Stimulated activated CD4-positive, alpha-beta T cell treated with anti-CD3 and anti-CD28 coated beads, Interleukin-2, amount 100 ng/mL, for 48 hours (primary cell): ENCODE measurements around the gene LRRC56.

Experiments used
- DNase-seq, 2 donors: peaks; one replicate each; pipeline ENCODE4 v3.0.0-alpha.2; 2020

Gene LRRC56, protein sequence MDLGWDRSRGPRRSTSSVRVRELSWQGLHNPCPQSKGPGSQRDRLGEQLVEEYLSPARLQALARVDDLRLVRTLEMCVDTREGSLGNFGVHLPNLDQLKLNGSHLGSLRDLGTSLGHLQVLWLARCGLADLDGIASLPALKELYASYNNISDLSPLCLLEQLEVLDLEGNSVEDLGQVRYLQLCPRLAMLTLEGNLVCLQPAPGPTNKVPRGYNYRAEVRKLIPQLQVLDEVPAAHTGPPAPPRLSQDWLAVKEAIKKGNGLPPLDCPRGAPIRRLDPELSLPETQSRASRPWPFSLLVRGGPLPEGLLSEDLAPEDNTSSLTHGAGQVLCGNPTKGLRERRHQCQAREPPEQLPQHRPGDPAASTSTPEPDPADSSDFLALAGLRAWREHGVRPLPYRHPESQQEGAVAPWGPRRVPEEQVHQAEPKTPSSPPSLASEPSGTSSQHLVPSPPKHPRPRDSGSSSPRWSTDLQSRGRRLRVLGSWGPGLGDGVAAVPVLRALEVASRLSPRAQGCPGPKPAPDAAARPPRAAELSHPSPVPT

GRCh38 chr11:536841-537621 lies at the start of gene LRRC56:
LRRC56 (plus strand) TSS chr11:537527; CDS start chr11:540685, 3,158 bp downstream.
- peak; percentile 87 to 89 for DNase-seq

GRCh38 chr11:487571-488021 lies 49.7 kb upstream of the LRRC56 start:
- no peak for DNase-seq

DNA sequence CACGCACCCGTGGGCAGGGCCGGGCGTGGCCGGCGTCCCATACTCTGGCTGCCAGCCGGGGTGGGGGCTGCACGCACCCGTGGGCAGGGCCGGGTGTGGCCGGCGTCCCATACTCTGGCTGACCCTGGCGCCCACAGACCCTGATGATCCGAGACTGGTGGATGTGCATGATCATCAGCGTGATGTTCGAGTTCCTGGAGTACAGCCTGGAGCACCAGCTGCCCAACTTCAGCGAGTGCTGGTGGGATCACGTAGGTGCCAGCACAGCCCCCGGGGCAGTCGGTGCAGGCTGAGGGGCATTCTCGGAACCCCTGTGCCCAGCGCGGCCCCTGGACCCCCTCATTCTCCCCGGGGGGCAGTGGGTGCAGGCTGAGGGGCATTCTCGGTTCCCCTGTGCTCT lies 49.3 kb upstream of the LRRC56 start:
- DNase-seq = no peak

GRCh38 chr11:488579-488978 lies 48.7 kb upstream of the LRRC56 start:
- DNase-seq = no peak

- no peak for DNase-seq
Observed at GRCh38 chr11:488992-489391, 48.3 kb upstream of the LRRC56 start.

GRCh38 chr11:489610-490185 lies 47.6 kb upstream of the LRRC56 start:
- no peak for DNase-seq

- DNase-seq = no peak
Observed at GRCh38 chr11:490186-490929, 47.0 kb upstream of the LRRC56 start.

GRCh38 chr11:490930-491260 lies 46.4 kb upstream of the LRRC56 start:
- no peak for DNase-seq

GRCh38 chr11:491358-491757 lies 46.0 kb upstream of the LRRC56 start:
- no peak for DNase-seq

DNA sequence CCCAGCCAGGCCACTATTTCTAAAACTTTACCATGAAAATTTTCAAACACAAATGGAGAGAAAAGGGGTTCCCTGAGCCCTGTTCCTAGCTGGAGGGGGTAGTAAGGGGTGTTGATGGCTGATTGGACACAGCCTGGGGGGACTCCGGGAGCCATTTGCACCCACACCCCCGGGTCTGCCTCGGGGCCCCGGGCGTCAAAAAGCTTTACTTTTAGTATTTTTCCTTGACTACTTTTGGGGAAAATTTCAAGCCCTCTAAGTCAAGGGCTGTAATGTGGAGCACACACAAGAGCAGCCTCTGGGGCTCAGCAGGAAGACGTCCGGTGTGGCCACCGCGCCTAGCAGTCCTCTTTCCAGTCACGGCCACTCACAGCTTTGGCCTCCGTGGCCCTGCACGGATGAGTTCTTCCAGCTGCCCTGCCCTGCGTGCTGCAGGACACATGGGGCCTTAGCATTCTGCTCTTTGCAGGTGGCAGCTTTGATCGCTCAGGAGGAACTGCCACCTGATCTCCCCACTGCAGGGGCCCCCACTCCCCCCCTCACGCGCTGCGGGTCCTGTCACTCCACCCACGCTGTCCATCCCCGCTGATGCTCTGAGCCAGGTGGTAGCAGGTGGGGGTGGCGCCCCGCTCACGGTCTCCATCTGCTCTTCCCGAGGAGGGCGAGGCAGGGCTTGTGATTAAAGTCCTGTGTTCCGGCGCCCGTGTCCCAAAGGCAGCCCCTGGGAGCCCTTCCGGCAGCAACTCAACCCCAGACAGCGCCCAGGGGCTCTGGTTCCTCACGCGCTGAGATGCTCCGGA lies 44.7 kb upstream of the LRRC56 start:
- no peak for DNase-seq

DNA sequence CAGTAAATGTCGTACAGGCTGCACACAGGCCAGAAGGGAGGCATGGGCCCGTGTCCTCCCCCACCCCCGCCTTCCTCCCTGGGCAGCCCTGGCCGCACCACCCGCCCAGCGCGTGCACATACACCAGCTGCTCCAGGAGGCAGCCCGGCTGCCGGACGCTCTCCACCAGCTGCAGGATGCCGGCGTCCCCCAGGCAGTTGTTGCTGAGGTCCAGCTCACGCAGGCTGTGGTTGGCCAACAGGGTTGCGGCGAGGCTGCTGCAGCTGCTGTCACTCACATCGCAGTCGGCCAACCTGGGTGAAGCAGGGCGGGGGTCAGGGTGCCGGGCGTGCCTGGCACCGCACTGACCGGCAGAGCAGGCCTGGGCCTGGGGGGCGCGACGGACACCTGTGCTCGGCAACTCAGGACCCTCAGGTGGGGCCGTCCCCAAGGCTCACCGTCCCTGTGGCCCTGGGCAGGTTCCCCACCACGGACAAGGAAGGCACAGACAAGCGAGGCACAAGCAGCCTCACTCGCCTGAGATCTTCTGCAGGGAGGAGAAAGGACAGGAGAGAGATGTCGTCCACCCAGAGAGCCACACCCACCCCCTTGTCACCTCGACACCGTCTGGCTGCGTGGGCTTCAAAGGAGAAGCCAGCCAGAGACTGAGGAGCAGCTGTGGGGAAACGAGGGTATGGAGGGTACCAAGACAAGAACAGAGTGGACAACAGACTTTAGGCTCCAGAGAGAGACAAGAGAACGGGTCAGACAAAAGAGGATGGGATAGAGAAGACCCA lies 42.4 kb upstream of the LRRC56 start:
- no peak for DNase-seq

DNA sequence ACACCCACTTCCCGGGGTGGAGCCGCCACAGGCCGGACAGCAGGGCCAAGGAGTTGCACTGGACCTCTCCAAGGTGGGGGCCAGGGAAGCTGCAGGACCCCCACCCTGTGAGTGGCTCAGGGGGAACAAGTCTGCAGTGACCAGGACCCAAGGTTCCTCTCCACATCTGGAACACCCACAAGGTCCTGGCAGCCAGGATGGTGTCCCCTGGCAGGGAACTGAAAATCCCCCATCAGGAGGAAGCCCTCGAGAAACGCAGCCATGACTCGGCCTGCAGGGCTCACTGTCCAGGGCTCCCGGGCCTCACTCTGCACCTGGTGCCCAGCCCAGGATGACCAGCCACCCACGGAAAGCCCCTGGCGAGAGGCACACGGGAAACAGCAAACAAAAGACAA lies 41.8 kb upstream of the LRRC56 start:
- no peak for DNase-seq

GRCh38 chr11:496834-497564 lies 40.3 kb upstream of the LRRC56 start:
- no peak for DNase-seq

- DNase-seq = no peak
Observed at GRCh38 chr11:497565-498296, 39.6 kb upstream of the LRRC56 start.

- DNase-seq = no peak
Observed at GRCh38 chr11:498297-499181, 38.8 kb upstream of the LRRC56 start.

DNA sequence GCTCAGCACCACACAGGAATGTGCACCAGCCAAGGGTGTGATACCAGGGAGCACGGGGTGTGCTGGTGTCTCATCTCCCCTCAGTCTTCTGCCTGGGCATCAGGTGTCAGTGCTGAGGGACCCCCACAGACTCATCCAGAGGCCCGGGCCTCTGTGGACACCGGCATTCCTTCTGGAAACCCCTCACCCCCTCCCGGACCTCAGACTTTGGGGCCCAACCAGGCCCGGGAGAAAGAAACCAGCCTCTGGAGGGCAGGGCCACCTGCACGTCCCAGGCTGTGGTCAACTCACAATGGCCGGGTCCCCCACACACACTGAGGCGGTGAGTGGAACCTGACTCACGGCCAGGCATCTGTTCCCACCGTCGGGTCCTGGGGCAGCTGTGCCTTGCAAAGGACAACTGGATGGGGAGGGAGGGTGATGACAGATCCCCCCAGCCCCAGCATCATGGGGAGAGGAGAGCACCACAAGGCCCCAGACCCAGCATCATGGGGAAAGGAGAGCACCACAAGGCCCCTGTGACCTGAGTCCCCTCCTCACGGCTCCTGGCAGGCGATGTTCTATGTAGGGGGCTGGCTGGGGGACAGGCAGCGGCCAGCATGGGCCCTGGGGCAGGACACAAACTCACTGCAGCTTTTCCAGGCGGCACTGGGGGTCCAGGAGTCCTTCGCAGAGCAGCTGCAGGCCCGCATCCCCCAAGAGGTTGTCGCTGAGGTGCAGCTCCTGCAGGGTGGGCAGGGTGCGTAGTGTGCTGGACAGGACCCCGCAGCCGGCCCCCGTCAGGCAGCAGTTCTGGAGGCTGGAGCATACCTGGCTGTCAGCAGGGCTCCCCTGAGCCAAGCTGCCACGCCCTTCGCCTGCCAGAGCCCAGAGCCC lies 37.9 kb upstream of the LRRC56 start:
- DNase-seq = no peak

DNA sequence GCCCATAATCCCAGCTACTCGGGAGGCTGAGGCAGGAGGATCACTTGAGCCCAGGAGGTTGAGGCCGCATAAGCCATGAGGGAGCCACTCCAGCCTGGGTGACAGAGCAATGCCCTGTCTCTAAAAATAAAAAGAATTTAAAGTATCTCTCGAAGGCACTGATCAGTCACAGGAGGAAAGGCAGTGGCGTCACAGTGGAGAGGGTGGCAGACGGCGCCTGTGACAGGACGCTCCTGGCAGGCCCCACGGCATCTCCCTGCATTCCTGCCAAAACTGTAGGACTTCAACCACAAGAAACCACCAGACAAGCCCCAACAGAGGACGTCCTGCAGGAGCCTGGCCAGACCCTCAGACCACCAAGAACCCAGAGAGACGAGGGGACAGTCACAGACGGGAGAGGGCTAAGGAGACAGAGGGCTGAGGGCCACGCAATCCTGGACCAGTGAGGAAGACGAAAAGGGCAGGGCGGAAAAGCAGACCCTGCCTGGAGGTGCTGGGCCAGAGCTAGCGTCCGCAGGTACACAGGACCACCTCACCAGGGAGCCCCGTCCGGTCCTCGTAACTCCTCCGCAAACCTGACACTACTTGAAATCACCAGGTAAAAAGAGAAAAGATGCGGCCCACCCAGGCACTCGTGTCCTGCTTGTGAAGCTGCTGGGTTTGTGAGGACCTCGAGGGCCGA lies 36.2 kb upstream of the LRRC56 start:
- DNase-seq = no peak
